RWPE2 (cell line): Measurements from ENCODE around the gene MYL6B.

ENCODE experiments used
- ATAC-seq: fragments of 200-7000 bp; cut with Tn5 transposase; 3 replicates; pipeline ENCODE4 v1.9.1; 2021; ENCODE audit warnings: low read depth
- DNase-seq: peaks from one replicate; pipeline ENCODE4 v3.0.0-alpha.2; 2020; ENCODE audit warnings: low spot score
- H3K27ac ChIP-seq: fragments of 450-650 bp; 2 replicates; pipeline ENCODE4 v1.5.1; 2017; ENCODE audit warnings: mild to moderate bottlenecking; ENCODE audit not compliant: poor library complexity, severe bottlenecking
- H3K27me3 ChIP-seq: fragments of 250-450 bp; sonication (Bioruptor Pico); 2 replicates; pipeline ENCODE4 v1.5.1; 2021; ENCODE audit warnings: mild to moderate bottlenecking, moderate library complexity; ENCODE audit not compliant: insufficient read depth, poor library complexity, severe bottlenecking
- H3K36me3 ChIP-seq: fragments of 250-450 bp; sonication (Bioruptor Pico); 2 replicates; pipeline ENCODE4 v1.5.1; 2020; ENCODE audit warnings: low read depth, mild to moderate bottlenecking, moderate library complexity
- H3K4me1 ChIP-seq: fragments of 250-450 bp; sonication (Bioruptor Pico); 2 replicates; pipeline ENCODE4 v1.5.1; 2021; ENCODE audit warnings: mild to moderate bottlenecking, moderate library complexity; ENCODE audit not compliant: insufficient read depth, poor library complexity, severe bottlenecking
- H3K4me3 ChIP-seq: fragments of 250-450 bp; sonication (Bioruptor Pico); 2 replicates; pipeline ENCODE4 v1.5.1; 2021; ENCODE audit warnings: mild to moderate bottlenecking, moderate library complexity; ENCODE audit not compliant: severe bottlenecking
- H3K9me3 ChIP-seq: fragments of 250-450 bp; sonication (Bioruptor Pico); 2 replicates; pipeline ENCODE4 v1.5.1; 2021; ENCODE audit warnings: mild to moderate bottlenecking, moderate library complexity; ENCODE audit not compliant: severe bottlenecking
- CTCF ChIP-seq: fragments of 450-650 bp; IDR thresholded peaks from one replicate; pipeline ENCODE4 v1.5.1; 2017; ENCODE audit warnings: mild to moderate bottlenecking, moderate library complexity; ENCODE audit not compliant: poor library complexity, severe bottlenecking

MYL6B gene

GRCh38 chr12:56130876-56131275 is 21.5 kb upstream of the MYL6B start:
- Histone ChIP-seq H3K36me3 (peaks cover 58% of the 10 kb centered on the region), H3K4me1 (peaks cover 17% of the 10 kb centered on the region), H3K9me3 (no peaks in the 10 kb centered on the region), H3K27me3 (no peaks in the 10 kb centered on the region), H3K4me3 (no peak overlapping the region), H3K27ac (no peak overlapping the region)
- no peak for ATAC-seq
- no peak for TF ChIP-seq CTCF
- no peak for DNase-seq

- no peak for ATAC-seq
- TF ChIP-seq CTCF = no peak
- no peaks in the 10 kb centered on the region for H3K4me1 ChIP-seq
Measured at GRCh38 chr12:56134897-56135296, 17.5 kb upstream of the MYL6B start.

GRCh38 chr12:56137853-56138571 is 14.4 kb upstream of the MYL6B start:
- H3K27ac ChIP-seq = no peak overlapping the region
- no peak for DNase-seq
- H3K36me3 ChIP-seq = peaks cover 95% of the 10 kb centered on the region

More at GRCh38 chr12:56134897-56135296, 17.5 kb upstream of the MYL6B start:
- H3K4me3 ChIP-seq = no peak overlapping the region
- H3K36me3 ChIP-seq = peaks cover 97% of the 10 kb centered on the region
- H3K27ac ChIP-seq = no peak overlapping the region
- H3K9me3 ChIP-seq = no peaks in the 10 kb centered on the region
- DNase-seq = no peak
- no peaks in the 10 kb centered on the region for H3K27me3 ChIP-seq

GRCh38 chr12:56141946-56142784 is 10.2 kb upstream of the MYL6B start:
- H3K36me3 ChIP-seq = peaks cover 75% of the 10 kb centered on the region
- no peaks in the 10 kb centered on the region for H3K4me1 ChIP-seq
- H3K4me3 ChIP-seq = no peak overlapping the region
- H3K27ac ChIP-seq = no peak overlapping the region
- TF ChIP-seq CTCF = no peak
- H3K9me3 ChIP-seq = no peaks in the 10 kb centered on the region
- ATAC-seq (no peak; the same call in 2 of the 3 replicates), DNase-seq (no peak)
- H3K27me3 ChIP-seq = no peaks in the 10 kb centered on the region

More at GRCh38 chr12:56137853-56138571, 14.4 kb upstream of the MYL6B start:
- ATAC-seq = no peak
- no peak for TF ChIP-seq CTCF
- H3K27me3 ChIP-seq = no peaks in the 10 kb centered on the region
- H3K4me1 ChIP-seq = no peaks in the 10 kb centered on the region
- no peaks in the 10 kb centered on the region for H3K9me3 ChIP-seq
- H3K4me3 ChIP-seq = no peak overlapping the region

- H3K27ac ChIP-seq = no peak overlapping the region
- no peaks in the 10 kb centered on the region for H3K27me3 ChIP-seq
- peaks cover 65% of the 10 kb centered on the region for H3K36me3 ChIP-seq
- H3K4me1 ChIP-seq = no peaks in the 10 kb centered on the region
- H3K9me3 ChIP-seq = no peaks in the 10 kb centered on the region
- TF ChIP-seq CTCF = no peak
- ATAC-seq (peak; percentile 48; the same call in 2 of the 3 replicates), DNase-seq (no peak)
- no peak overlapping the region for H3K4me3 ChIP-seq
Measured at GRCh38 chr12:56143217-56143616, 9.2 kb upstream of the MYL6B start.
